Frontal cortex (tissue), 4 donors: ENCODE measurements around the gene VWC2. TPM values are rescaled to one million over a fixed set of nuclear protein-coding genes. Genes with fewer than 3 reads are reported as not detected.

ENCODE experiments used
- DNase-seq, 2 donors: peaks; one replicate each; pipeline ENCODE4 v3.0.0; 2012; ENCODE audit warnings: low spot score in 2 of 2
- FAIRE-seq: peaks from 2 replicates; lab custom pipeline; 2012; peaks lifted over from hg19 to GRCh38; lab: Jason Lieb, UNC
- total RNA-seq: library from RNA; depleted of rRNA; stranded (reverse); fragments of >200 nt; gene quantifications from one replicate; pipeline ENCODE4 v1.2.3, GENCODE V29; 2014
- donor health status: control.
- donor health status: control.
- donor health status: control.

VWC2 gene
- total RNA-seq, result 4.5 TPM

GRCh38 chr7:49773218-49773935, at the start of gene VWC2:
Gene VWC2 (plus strand): TSS chr7:49773638. CDS start chr7:49775436, 1,798 bp downstream.
- FAIRE-seq, result no peak
- DNase-seq, result peak; percentile 53 to 54

GRCh38 chr7:49724071-49724470, 49.4 kb upstream of the VWC2 start:
- FAIRE-seq, result no peak
- no peak for DNase-seq

GRCh38 chr7:49731836-49732235, 41.6 kb upstream of the VWC2 start:
- DNase-seq (no peak), FAIRE-seq (no peak)

- FAIRE-seq, result no peak
- DNase-seq, result no peak
Observed at GRCh38 chr7:49762666-49763065, 10.8 kb upstream of the VWC2 start.

GRCh38 chr7:49763791-49764190, 9.6 kb upstream of the VWC2 start:
- DNase-seq (no peak), FAIRE-seq (no peak)

- DNase-seq (no peak), FAIRE-seq (no peak)
Observed at GRCh38 chr7:49766966-49767365, 6.5 kb upstream of the VWC2 start.

- no peak for FAIRE-seq
Observed at GRCh38 chr7:49767719-49768118, 5.7 kb upstream of the VWC2 start.

GRCh38 chr7:49768254-49768653, 5.2 kb upstream of the VWC2 start:
- FAIRE-seq (no peak), DNase-seq (no peak)

More at GRCh38 chr7:49767719-49768118, 5.7 kb upstream of the VWC2 start:
- DNase-seq, result no peak

GRCh38 chr7:49768835-49769234, 4.6 kb upstream of the VWC2 start:
- FAIRE-seq (no peak), DNase-seq (no peak)

GRCh38 chr7:49769285-49769857, 4.1 kb upstream of the VWC2 start:
- DNase-seq, result no peak
- no peak for FAIRE-seq

- no peak for DNase-seq
- FAIRE-seq, result no peak
Observed at GRCh38 chr7:49770838-49771237, 2.6 kb upstream of the VWC2 start.

- FAIRE-seq, result no peak
- no peak for DNase-seq
Observed at GRCh38 chr7:49771427-49772176, 1.8 kb upstream of the VWC2 start.

- peak in 1 of 2 donors; percentile 52 for DNase-seq
- no peak for FAIRE-seq
Observed at GRCh38 chr7:49772916-49773217, 571 bp upstream of the VWC2 start.

GRCh38 chr7:49773936-49774458, 559 bp downstream of the VWC2 start:
- DNase-seq, result peak; percentile 30 to 46
- FAIRE-seq, result no peak

GRCh38 chr7:49774459-49775064, 1.1 kb downstream of the VWC2 start:
- FAIRE-seq (no peak), DNase-seq (peak; percentile 27 to 45)

GRCh38 chr7:49775065-49775948, 1.9 kb downstream of the VWC2 start:
- FAIRE-seq, result no peak

GRCh38 chr7:49775949-49776443, 2.6 kb downstream of the VWC2 start:
- no peak for FAIRE-seq
- DNase-seq, result no peak

More at GRCh38 chr7:49775065-49775948, 1.9 kb downstream of the VWC2 start:
- DNase-seq, result peak; percentile 27 to 47

- DNase-seq, result no peak
- FAIRE-seq, result no peak
Observed at GRCh38 chr7:49776994-49777393, 3.6 kb downstream of the VWC2 start.

GRCh38 chr7:49778731-49779270, 5.4 kb downstream of the VWC2 start:
- DNase-seq, result no peak

More at GRCh38 chr7:49778731-49779270, 5.4 kb downstream of the VWC2 start:
- no peak for FAIRE-seq
